ENCODE measurements around the gene MAP3K19. TPM values are rescaled to one million over a fixed set of nuclear protein-coding genes. Genes with fewer than 3 reads are reported as not detected.

The MAP3K19 gene
- polyA plus RNA-seq, 1 donor (not counting 4 experiments of a cell fraction or from before 2014, with no cell fraction given), result not detected

DNA sequence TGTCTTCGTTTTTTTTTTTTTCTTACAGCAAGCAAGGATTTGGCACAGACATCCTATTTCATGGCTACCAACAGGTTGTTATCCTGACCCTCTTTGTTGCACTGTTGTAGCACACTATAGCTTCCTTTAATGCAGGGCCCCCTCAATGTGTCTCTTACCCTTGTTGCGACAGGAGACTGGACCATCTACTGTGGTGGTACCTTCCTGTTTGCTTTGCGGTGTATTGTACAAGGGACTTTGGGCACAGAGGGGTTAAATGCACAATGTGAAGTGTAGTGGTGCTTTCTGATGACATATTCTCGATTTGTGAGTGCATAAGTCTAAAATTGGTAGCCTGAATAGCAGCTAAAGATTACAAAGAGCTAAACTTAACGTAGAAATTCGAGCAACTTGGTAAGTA is 101.2 kb downstream of the MAP3K19 start:
- Histone ChIP-seq H2AFZ (ENCODE audit: control insufficient read depth, low read length) (no peak overlapping the region), H3K36me3 (ENCODE audit: control insufficient read depth in 2 of 2, extremely low read depth in 1 of 2, insufficient read depth in 2 of 2, low read length in 2 of 2) (peaks cover 9 to 10% of the 10 kb centered on the region in 2 experiments), H3K9me3 (ENCODE audit: control insufficient read depth, low read depth, low read length) (no peaks in the 10 kb centered on the region), H3K79me2 (ENCODE audit: control insufficient read depth, insufficient read depth, low read length) (peaks cover 8% of the 10 kb centered on the region), H3K27me3 (ENCODE audit: control insufficient read depth, extremely low read depth, insufficient read depth, low read length) (no peaks in the 10 kb centered on the region), H3K9ac (ENCODE audit: control insufficient read depth, extremely low read depth, insufficient read depth, low read length) (no peak overlapping the region), H4K20me1 (ENCODE audit: control insufficient read depth, extremely low read depth, insufficient read depth, low read length) (no peaks in the 10 kb centered on the region), H3K27ac (ENCODE audit: control insufficient read depth, insufficient read depth, low read length) (no peak overlapping the region), H3K4me2 (ENCODE audit: control insufficient read depth, extremely low read depth, insufficient read depth, low read depth, low read length) (no peak overlapping the region), H3K9me1 (ENCODE audit: control insufficient read depth, extremely low read depth, insufficient read depth, low read length) (no peaks in the 10 kb centered on the region), H3K4me3 (ENCODE audit: control insufficient read depth in 2 of 3, extremely low read depth in 1 of 3, insufficient read depth in 2 of 3, low read depth in 1 of 3, low read length in 3 of 3) (no peak overlapping the region), H3K4me1 (ENCODE audit: control insufficient read depth, extremely low read depth, insufficient read depth, low read length) (no peaks in the 10 kb centered on the region)
- no peak for DNase-seq (ENCODE audit: low read depth, low spot score)
- dilution Hi-C loops (cut with MboI; ENCODE audit: extremely low pct_ligation_motif_present, low sequenced_read_pairs), result no loop called here
- TF ChIP-seq CTCF (optimal IDR thresholded peaks at IDR 0.05 in 1 of 3, IDR thresholded peaks at IDR 0.05 in 1 of 3, conservative IDR thresholded peaks at IDR 0.05 in 1 of 3; ENCODE audit: extremely low read depth in 1 of 3, insufficient read depth in 2 of 3, low read length in 3 of 3), result no peak
- no peak for TF ChIP-seq EZH2 (IDR thresholded peaks at IDR 0.05; ENCODE audit: low read length)
- FAIRE-seq, result no peak

- no peaks in the 10 kb centered on the region for H3K9me3 ChIP-seq (ENCODE audit: control insufficient read depth, low read depth, low read length)
- H4K20me1 ChIP-seq (ENCODE audit: control insufficient read depth, extremely low read depth, insufficient read depth, low read length), result no peaks in the 10 kb centered on the region
- H3K4me2 ChIP-seq (ENCODE audit: control insufficient read depth, extremely low read depth, insufficient read depth, low read depth, low read length), result no peak overlapping the region
- H3K79me2 ChIP-seq (ENCODE audit: control insufficient read depth, insufficient read depth, low read length), result peaks cover 16% of the 10 kb centered on the region
- TF ChIP-seq CTCF (optimal IDR thresholded peaks at IDR 0.05 in 1 of 3, IDR thresholded peaks at IDR 0.05 in 1 of 3, conservative IDR thresholded peaks at IDR 0.05 in 1 of 3; ENCODE audit: extremely low read depth in 1 of 3, insufficient read depth in 2 of 3, low read length in 3 of 3), result no peak
- no peak for TF ChIP-seq EZH2 (IDR thresholded peaks at IDR 0.05; ENCODE audit: low read length)
- no peak for FAIRE-seq
- H3K27ac ChIP-seq (ENCODE audit: control insufficient read depth, insufficient read depth, low read length), result no peak overlapping the region
- H3K27me3 ChIP-seq (ENCODE audit: control insufficient read depth, extremely low read depth, insufficient read depth, low read length), result no peaks in the 10 kb centered on the region
- no peak for DNase-seq (ENCODE audit: low read depth, low spot score)
- dilution Hi-C loops (cut with MboI; ENCODE audit: extremely low pct_ligation_motif_present, low sequenced_read_pairs), result no loop called here
- no peak overlapping the region for H3K9ac ChIP-seq (ENCODE audit: control insufficient read depth, extremely low read depth, insufficient read depth, low read length)
- H2AFZ ChIP-seq (ENCODE audit: control insufficient read depth, low read length), result no peak overlapping the region
- no peaks in the 10 kb centered on the region for H3K9me1 ChIP-seq (ENCODE audit: control insufficient read depth, extremely low read depth, insufficient read depth, low read length)
- H3K4me1 ChIP-seq (ENCODE audit: control insufficient read depth, extremely low read depth, insufficient read depth, low read length), result no peaks in the 10 kb centered on the region
- H3K4me3 ChIP-seq (ENCODE audit: control insufficient read depth in 2 of 3, extremely low read depth in 1 of 3, insufficient read depth in 2 of 3, low read depth in 1 of 3, low read length in 3 of 3), result no peak overlapping the region
- H3K36me3 ChIP-seq (ENCODE audit: control insufficient read depth in 2 of 2, extremely low read depth in 1 of 2, insufficient read depth in 2 of 2, low read length in 2 of 2), result peaks cover 13% of the 10 kb centered on the region in 2 experiments
These were observed 102.3 kb downstream of the MAP3K19 start for GRCh38 chr2:134944975-134945374.
